ENCODE results near the gene HTRA3. TPM values are rescaled to one million over a fixed set of nuclear protein-coding genes. Genes with fewer than 3 reads are reported as not detected.

Gene HTRA3
- total RNA-seq, 2 donors from 2014 or later: 3.2 to 4.6 TPM

DNA sequence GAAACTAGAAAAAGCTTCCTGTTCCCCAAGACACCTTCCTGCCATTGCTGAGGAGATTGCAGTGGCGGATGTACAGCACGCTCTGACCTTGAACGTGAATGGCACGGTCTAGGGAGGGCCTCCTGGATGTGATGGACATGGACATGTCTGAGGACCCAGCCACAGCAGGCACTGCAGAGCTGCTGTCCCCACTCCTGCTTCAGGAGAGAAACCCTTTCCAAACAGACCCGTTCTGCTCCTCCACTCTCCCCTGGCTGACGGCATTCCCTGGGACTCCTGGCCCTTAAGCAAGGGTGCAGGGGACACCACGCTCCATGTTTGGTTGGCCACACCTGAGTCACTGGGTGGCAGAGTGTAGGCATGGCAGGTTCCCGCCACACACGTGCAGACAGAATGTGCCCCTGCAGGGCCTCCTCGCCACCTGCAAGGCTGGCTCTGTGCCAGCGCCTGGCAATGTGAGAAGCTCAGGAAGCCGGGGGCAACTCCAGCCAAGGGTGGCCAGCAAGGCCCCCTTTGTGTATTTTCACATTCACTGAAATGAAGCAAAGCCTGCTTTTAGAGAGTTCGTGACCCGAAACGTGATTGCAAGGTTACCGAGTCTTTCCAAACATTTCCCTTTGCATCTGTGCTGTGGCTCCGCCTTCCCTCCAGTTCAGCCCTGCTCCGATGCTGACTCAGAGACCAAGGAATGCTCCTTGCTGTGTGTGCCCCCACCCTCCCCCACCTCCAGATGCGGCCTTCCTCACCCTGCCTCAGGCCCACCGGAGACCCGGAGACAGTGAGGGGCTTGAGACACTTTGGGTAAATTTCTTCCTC is 46.1 kb downstream of the HTRA3 start:
- no peaks in the 10 kb centered on the region for H3K36me3 ChIP-seq (ENCODE audit: control insufficient read depth, insufficient read depth, low read length)
- Mint-ChIP-seq H3K27ac (peak overlapping the region; percentile 56), H3K4me3 (no peak overlapping the region), H3K27me3 (ENCODE audit: insufficient read depth) (peaks cover 6% of the 10 kb centered on the region), H3K36me3 (ENCODE audit: low read depth) (no peaks in the 10 kb centered on the region), H3K4me1 (peaks cover 10% of the 10 kb centered on the region), H3K9me3 (peaks cover 13% of the 10 kb centered on the region)
- H3K4me1 ChIP-seq (ENCODE audit: control insufficient read depth, insufficient read depth, low read length): peaks cover 12% of the 10 kb centered on the region
- TF ChIP-seq, protein P1, sequence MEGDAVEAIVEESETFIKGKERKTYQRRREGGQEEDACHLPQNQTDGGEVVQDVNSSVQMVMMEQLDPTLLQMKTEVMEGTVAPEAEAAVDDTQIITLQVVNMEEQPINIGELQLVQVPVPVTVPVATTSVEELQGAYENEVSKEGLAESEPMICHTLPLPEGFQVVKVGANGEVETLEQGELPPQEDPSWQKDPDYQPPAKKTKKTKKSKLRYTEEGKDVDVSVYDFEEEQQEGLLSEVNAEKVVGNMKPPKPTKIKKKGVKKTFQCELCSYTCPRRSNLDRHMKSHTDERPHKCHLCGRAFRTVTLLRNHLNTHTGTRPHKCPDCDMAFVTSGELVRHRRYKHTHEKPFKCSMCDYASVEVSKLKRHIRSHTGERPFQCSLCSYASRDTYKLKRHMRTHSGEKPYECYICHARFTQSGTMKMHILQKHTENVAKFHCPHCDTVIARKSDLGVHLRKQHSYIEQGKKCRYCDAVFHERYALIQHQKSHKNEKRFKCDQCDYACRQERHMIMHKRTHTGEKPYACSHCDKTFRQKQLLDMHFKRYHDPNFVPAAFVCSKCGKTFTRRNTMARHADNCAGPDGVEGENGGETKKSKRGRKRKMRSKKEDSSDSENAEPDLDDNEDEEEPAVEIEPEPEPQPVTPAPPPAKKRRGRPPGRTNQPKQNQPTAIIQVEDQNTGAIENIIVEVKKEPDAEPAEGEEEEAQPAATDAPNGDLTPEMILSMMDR (conservative IDR thresholded peaks at IDR 0.05): no peak
- 47 to 64% methylated on average over 6 to 20 of the region's 21 CpGs for WGBS, 2 experiments (ENCODE audit: insufficient coverage in 1 of 2, insufficient read length in 1 of 2)
- peak overlapping the region; percentile 17 for H3K27ac ChIP-seq (ENCODE audit: low read depth, low read length)
- no peak overlapping the region for H3K4me3 ChIP-seq (ENCODE audit: low read length)
- peak; percentile 87 for DNase-seq
- H3K9ac ChIP-seq (ENCODE audit: extremely low read depth, low read length, poor library complexity, severe bottlenecking): no peak overlapping the region
- H3K27me3 ChIP-seq (ENCODE audit: control insufficient read depth, insufficient read depth, low read length, poor library complexity, severe bottlenecking): no peaks in the 10 kb centered on the region
- no peaks in the 10 kb centered on the region for H3K9me3 ChIP-seq (ENCODE audit: control insufficient read depth, low read length)

GRCh38 chr4:8316251-8316771 is 46.8 kb downstream of the HTRA3 start:
- Mint-ChIP-seq H3K9me3 (peaks cover 13% of the 10 kb centered on the region), H3K36me3 (ENCODE audit: low read depth) (no peaks in the 10 kb centered on the region), H3K27me3 (ENCODE audit: insufficient read depth) (peaks cover 3% of the 10 kb centered on the region), H3K27ac (peak overlapping the region; percentile 56), H3K4me1 (peaks cover 10% of the 10 kb centered on the region), H3K4me3 (no peak overlapping the region)
- Histone ChIP-seq H3K27ac (ENCODE audit: low read depth, low read length) (peak overlapping the region; percentile 17), H3K4me1 (ENCODE audit: control insufficient read depth, insufficient read depth, low read length) (peaks cover 12% of the 10 kb centered on the region), H3K36me3 (ENCODE audit: control insufficient read depth, insufficient read depth, low read length) (no peaks in the 10 kb centered on the region), H3K9me3 (ENCODE audit: control insufficient read depth, low read length) (no peaks in the 10 kb centered on the region), H3K27me3 (ENCODE audit: control insufficient read depth, insufficient read depth, low read length, poor library complexity, severe bottlenecking) (no peaks in the 10 kb centered on the region), H3K4me3 (ENCODE audit: low read length) (no peak overlapping the region), H3K9ac (ENCODE audit: extremely low read depth, low read length, poor library complexity, severe bottlenecking) (no peak overlapping the region)
- no peak for DNase-seq
- WGBS, 2 experiments (ENCODE audit: insufficient coverage in 1 of 2, insufficient read length in 1 of 2): 38 to 75% methylated on average over 1 to 10 of the region's 10 CpGs
- TF ChIP-seq, protein P1 (conservative IDR thresholded peaks at IDR 0.05): no peak

DNA sequence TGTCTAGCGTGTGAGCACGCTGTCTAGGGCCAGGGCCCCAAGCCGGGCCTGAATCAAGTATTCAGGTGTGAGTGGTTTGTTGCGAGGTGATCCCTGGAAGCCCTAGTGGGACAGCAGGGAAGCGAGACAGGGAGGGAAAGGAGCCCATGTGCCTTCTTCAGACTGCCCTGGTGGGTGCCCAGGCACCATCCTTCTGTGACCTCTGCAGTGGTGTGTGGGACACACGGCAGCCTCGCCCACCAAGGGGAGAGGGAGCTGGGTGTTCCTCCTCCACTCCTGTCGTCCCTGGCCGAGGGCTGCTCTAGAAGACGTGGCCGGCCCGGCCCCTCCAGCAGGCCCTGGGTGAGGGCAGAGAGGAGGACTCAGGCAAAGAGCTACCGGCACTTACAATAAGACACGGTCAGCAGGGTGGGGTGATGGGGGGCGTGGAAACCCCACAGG is 47.4 kb downstream of the HTRA3 start:
- Mint-ChIP-seq H3K4me1 (peaks cover 10% of the 10 kb centered on the region), H3K36me3 (ENCODE audit: low read depth) (no peaks in the 10 kb centered on the region), H3K9me3 (peaks cover 13% of the 10 kb centered on the region), H3K27me3 (ENCODE audit: insufficient read depth) (peaks cover 3% of the 10 kb centered on the region), H3K4me3 (no peak overlapping the region), H3K27ac (no peak overlapping the region)
- Histone ChIP-seq H3K27me3 (ENCODE audit: control insufficient read depth, insufficient read depth, low read length, poor library complexity, severe bottlenecking) (no peaks in the 10 kb centered on the region), H3K4me3 (ENCODE audit: low read length) (no peak overlapping the region), H3K36me3 (ENCODE audit: control insufficient read depth, insufficient read depth, low read length) (no peaks in the 10 kb centered on the region), H3K4me1 (ENCODE audit: control insufficient read depth, insufficient read depth, low read length) (peaks cover 12% of the 10 kb centered on the region), H3K9ac (ENCODE audit: extremely low read depth, low read length, poor library complexity, severe bottlenecking) (no peak overlapping the region), H3K9me3 (ENCODE audit: control insufficient read depth, low read length) (no peaks in the 10 kb centered on the region), H3K27ac (ENCODE audit: low read depth, low read length) (no peak overlapping the region)
- no peak for DNase-seq
- 92 to 95% methylated on average over 10 to 15 of the region's 15 CpGs for WGBS, 2 experiments (ENCODE audit: insufficient coverage in 1 of 2, insufficient read length in 1 of 2)
- TF ChIP-seq, protein P1 (conservative IDR thresholded peaks at IDR 0.05): no peak
